Fibroblast of the aortic adventitia (primary cell): ENCODE measurements around the gene FAM111A. TPM values are rescaled to one million over a fixed set of nuclear protein-coding genes. Genes with fewer than 3 reads are reported as not detected.

Experiments
- DNase-seq: peaks from one replicate; pipeline ENCODE4 v3.0.0-alpha.2; 2010; ENCODE audit warnings: low read depth
- H3K4me3 ChIP-seq: 2 replicates; pipeline ENCODE4 v1.5.1; 2011; ENCODE audit warnings: low read depth, mild to moderate bottlenecking, control low read depth, low read length, moderate library complexity
- CTCF ChIP-seq: IDR thresholded peaks from 2 replicates; pipeline ENCODE4 v1.5.1; 2011; ENCODE audit warnings: mild to moderate bottlenecking, low read length, control low read depth, inconsistent platforms; ENCODE audit not compliant: insufficient read depth
- total RNA-seq: library from RNA; depleted of rRNA; stranded (reverse); fragments of >200 nt; gene quantifications from 2 replicates; pipeline ENCODE4 v1.2.3, GENCODE V29; 2012; ENCODE audit warnings: low replicate concordance

The FAM111A gene
- total RNA-seq, 1 donor: 103 TPM

- no peak for DNase-seq
- H3K4me3 ChIP-seq: no peak overlapping the region
- TF ChIP-seq CTCF: no peak
These were observed 33.7 kb downstream of the FAM111A start for GRCh38 chr11:59176330-59176729.

- no peak for DNase-seq
- no peak for TF ChIP-seq CTCF
- no peak overlapping the region for H3K4me3 ChIP-seq
These were observed 35.7 kb downstream of the FAM111A start for GRCh38 chr11:59178402-59178801.

- H3K4me3 ChIP-seq: no peak overlapping the region
- DNase-seq: no peak
- no peak for TF ChIP-seq CTCF
These were observed 36.5 kb downstream of the FAM111A start for GRCh38 chr11:59179121-59179520.

GRCh38 chr11:59180168-59180776, 37.6 kb downstream of the FAM111A start:
- no peak overlapping the region for H3K4me3 ChIP-seq
- DNase-seq: no peak
- no peak for TF ChIP-seq CTCF

- no peak for TF ChIP-seq CTCF
- DNase-seq: no peak
These were observed 38.3 kb downstream of the FAM111A start for GRCh38 chr11:59180907-59181306.

GRCh38 chr11:59181746-59182456, 39.2 kb downstream of the FAM111A start:
- no peak for TF ChIP-seq CTCF
- DNase-seq: no peak
- no peak overlapping the region for H3K4me3 ChIP-seq

More at GRCh38 chr11:59180907-59181306, 38.3 kb downstream of the FAM111A start:
- no peak overlapping the region for H3K4me3 ChIP-seq
